GM12878 (cell line): ENCODE results near the gene CGREF1. TPM values are rescaled to one million over a fixed set of nuclear protein-coding genes. Genes with fewer than 3 reads are reported as not detected.

Experiments used
- ATAC-seq: fragments of 200-7000 bp; cut with Tn5 transposase; 3 replicates; pipeline ENCODE4 v1.9.1; 2020; ENCODE audit warnings: mild to moderate bottlenecking, moderate library complexity
- BruUV-seq: library from RNA; stranded (reverse); fragments of 400-500 nt; replicated peaks from 2 replicates; lab custom pipeline; 2021; lab: Mats Ljungman, UMichigan
- CTCF ChIA-PET: fragments of 300-600 bp; sonication (Branson Sonifier 250); formaldehyde crosslinking; extraction: SDS; loops from one replicate; lab custom pipeline; 2021; ENCODE audit warnings: inconsistent platforms; lab: Yijun Ruan, JAX
- POLR2A ChIA-PET: fragments of 350-600 bp; formaldehyde crosslinking; extraction: SDS; loops from one replicate; lab custom pipeline; 2021; ENCODE audit warnings: inconsistent platforms; lab: Charles Lee
- RAD21 ChIA-PET: fragments of 300-600 bp; sonication (Branson Sonifier 250); formaldehyde crosslinking; loops from one replicate; lab custom pipeline; 2023; ENCODE audit warnings: antibody characterized with exemption; ENCODE audit not compliant: unreplicated experiment; lab: Charles Lee
- SMC1A ChIA-PET: fragments of 300-600 bp; sonication (Branson Sonifier 250); formaldehyde crosslinking; loops from one replicate; lab custom pipeline; 2023; ENCODE audit not compliant: unreplicated experiment, uncharacterized antibody; lab: Charles Lee
- DNase-seq: peaks from one replicate; pipeline ENCODE4 v3.0.0-alpha.2; 2011; ENCODE audit warnings: low read depth, low spot score
- FAIRE-seq: peaks from 3 replicates; lab custom pipeline; 2011; peaks lifted over from hg19 to GRCh38; lab: Jason Lieb, UNC
- H2AFZ ChIP-seq: 2 replicates; pipeline ENCODE4 v1.6.0; 2011; ENCODE audit warnings: low read depth, low read length, control low read depth; ENCODE audit not compliant: control insufficient read depth
- H3K27ac ChIP-seq: 2 replicates; pipeline ENCODE4 v1.5.1; 2011; ENCODE audit warnings: control low read depth; ENCODE audit not compliant: control insufficient read depth, insufficient read depth
- H3K27me3 ChIP-seq, 2 experiments: replicated peaks in 1 of 2; 2 replicates each; pipeline versions ENCODE4 v1.6.0 to v1.6.1; 2011; ENCODE audit warnings: low read length in 1 of 2; ENCODE audit not compliant: control insufficient read depth in 2 of 2, insufficient read depth in 2 of 2
- H3K36me3 ChIP-seq, 2 experiments: 2 replicates each; pipeline ENCODE4 v1.5.1; 2011; ENCODE audit warnings: low read length in 1 of 2; ENCODE audit not compliant: control insufficient read depth in 2 of 2, insufficient read depth in 2 of 2
- H3K4me1 ChIP-seq: 2 replicates; pipeline ENCODE4 v1.6.1; 2011; ENCODE audit warnings: mild to moderate bottlenecking, low read length, moderate library complexity, mixed read lengths; ENCODE audit not compliant: control insufficient read depth, insufficient read depth
- H3K4me2 ChIP-seq: 2 replicates; pipeline ENCODE4 v1.6.0; 2011; ENCODE audit warnings: control low read depth; ENCODE audit not compliant: control insufficient read depth, insufficient read depth
- H3K4me3 ChIP-seq: fragments of 200-600 bp; sonication (generic); 2 replicates; pipeline ENCODE4 v1.5.1; 2016
- H3K79me2 ChIP-seq: 2 replicates; pipeline ENCODE4 v1.6.0; 2011; ENCODE audit warnings: low read length; ENCODE audit not compliant: control insufficient read depth, insufficient read depth
- H3K9ac ChIP-seq: 2 replicates; pipeline ENCODE4 v1.8.0; 2011; ENCODE audit warnings: low read length, control low read depth, mixed read lengths; ENCODE audit not compliant: control insufficient read depth, insufficient read depth
- H3K9me3 ChIP-seq: replicated peaks from 3 replicates; pipeline ENCODE4 v1.5.1; 2011; ENCODE audit warnings: mild to moderate bottlenecking, low read length; ENCODE audit not compliant: control insufficient read depth, insufficient read depth
- H4K20me1 ChIP-seq: 2 replicates; pipeline ENCODE4 v1.6.0; 2011; ENCODE audit not compliant: control insufficient read depth, insufficient read depth
- ELK1 ChIP-seq: IDR thresholded peaks from 2 replicates; pipeline ENCODE4 v1.6.1; 2012; ENCODE audit warnings: low read depth, low read length, improper control_type of control experiment
- EP300 ChIP-seq, 2 experiments: fragments of 150-350 bp in 1 of 2; IDR thresholded peaks; 2 replicates each; pipeline ENCODE4 v1.6.1; 2011 to 2012; ENCODE audit warnings: low read depth in 2 of 2, low read length in 2 of 2, borderline replicate concordance in 1 of 2, improper control_type of control experiment in 1 of 2, inconsistent platforms in 1 of 2; ENCODE audit not compliant: control insufficient read depth in 1 of 2
- NRF1 ChIP-seq: conservative IDR thresholded peaks from 2 replicates; pipeline ENCODE4 v1.6.1; 2011; ENCODE audit warnings: mild to moderate bottlenecking, low read depth, low read length, improper control_type of control experiment
- RAD21 ChIP-seq: IDR thresholded peaks from 2 replicates; pipeline ENCODE4 v1.6.1; 2011; ENCODE audit warnings: mild to moderate bottlenecking, low read depth, low read length, moderate library complexity; ENCODE audit not compliant: insufficient read depth
- RUNX3 ChIP-seq: IDR thresholded peaks from 2 replicates; pipeline ENCODE4 v1.6.1; 2012; ENCODE audit warnings: low read length, inconsistent platforms
- SMAD5 ChIP-seq: IDR thresholded peaks from 2 replicates; pipeline ENCODE4 v1.6.1; 2016; ENCODE audit warnings: antibody characterized with exemption, low read depth
- SREBF1 ChIP-seq: IDR thresholded peaks from 2 replicates; pipeline ENCODE4 v1.6.1; 2012; ENCODE audit warnings: mild to moderate bottlenecking, low read length
- TCF3 ChIP-seq: IDR thresholded peaks from 2 replicates; pipeline ENCODE4 v1.6.1; 2012; ENCODE audit warnings: low read depth, mild to moderate bottlenecking, low read length, borderline replicate concordance; ENCODE audit not compliant: insufficient read depth
- ZNF207 ChIP-seq: fragments of 450-650 bp; IDR thresholded peaks from 2 replicates; pipeline ENCODE4 v1.6.1; 2014; ENCODE audit warnings: antibody characterized with exemption, mild to moderate bottlenecking, borderline replicate concordance
- ZNF24 ChIP-seq: fragments of 450-650 bp; IDR thresholded peaks from 2 replicates; pipeline ENCODE4 v1.6.1; 2017; ENCODE audit warnings: antibody characterized with exemption, mild to moderate bottlenecking
- WGBS: methylation state at CpG from one replicate; pipeline ENCODE4 v1.1.6; 2016; ENCODE audit warnings: low lambda C conversion rate; ENCODE audit not compliant: insufficient replicate concordance, insufficient coverage; ENCODE audit errors: missing lambda C conversion rate; 5-methylcytosine and 5-hydroxymethylcytosine counted together
- in situ Hi-C: fragments of 300-500 bp; cut with MboI; formaldehyde crosslinking; loops from 9 replicates; pipeline ENCODE4 v1.14.3; 2018; ENCODE audit warnings: mixed read lengths
- intact Hi-C: fragments of 100-400 bp; cut with micrococcal nuclease; formaldehyde crosslinking; loops from one replicate; pipeline ENCODE4 v1.14.2; 2022; ENCODE audit not compliant: unreplicated experiment
- polyA plus RNA-seq, 11 experiments: library from polyadenylated mRNA; depleted of rRNA in 4 of 11; unstranded in 6 of 11; stranded (reverse) in 5 of 11; fragments of >200 nt; fragmentation: Nextera tagmentation in 4 of 11; fragmentation: Illumina TruSeq in 1 of 11; extraction: Ambion mirVana in 4 of 11; extraction: Trizol in 1 of 11; gene quantifications; 1 replicate in 1 of 11; 2 replicates in 10 of 11; pipeline versions ENCODE4 v1.2.1 to v1.2.3, GENCODE V29; 2011 to 2016; ENCODE audit warnings: inconsistent platforms in 2 of 11, missing spikeins in 2 of 11, low read depth in 1 of 11
- total RNA-seq, 4 experiments: library from RNA; depleted of rRNA in 3 of 4; stranded (reverse); fragments of >200 nt in 3 of 4; fragmentation: Illumina TruSeq in 1 of 4; extraction: Trizol in 1 of 4; gene quantifications; 2 replicates each; pipeline versions ENCODE4 v1.2.1 to v1.2.3, GENCODE V29; 2013 to 2021
- TF ChIP-seq, protein P1 (sequence below): fragments of 450-650 bp; IDR thresholded peaks from 2 replicates; pipeline ENCODE4 v1.6.1; 2017; ENCODE audit warnings: low read depth, mild to moderate bottlenecking, moderate library complexity
- TF ChIP-seq, protein P2 (sequence below): fragments of 450-650 bp; formaldehyde crosslinking; IDR thresholded peaks from 2 replicates; pipeline ENCODE4 v1.5.0; 2022; ENCODE audit warnings: mild to moderate bottlenecking, missing genetic modification characterization

CGREF1 gene
- total and polyA plus RNA-seq, 10 of the 15 experiments (the other 5 are each of a cell fraction or from before 2014, with no cell fraction given), result 0.06 to 0.21 TPM; not detected in 8

DNA sequence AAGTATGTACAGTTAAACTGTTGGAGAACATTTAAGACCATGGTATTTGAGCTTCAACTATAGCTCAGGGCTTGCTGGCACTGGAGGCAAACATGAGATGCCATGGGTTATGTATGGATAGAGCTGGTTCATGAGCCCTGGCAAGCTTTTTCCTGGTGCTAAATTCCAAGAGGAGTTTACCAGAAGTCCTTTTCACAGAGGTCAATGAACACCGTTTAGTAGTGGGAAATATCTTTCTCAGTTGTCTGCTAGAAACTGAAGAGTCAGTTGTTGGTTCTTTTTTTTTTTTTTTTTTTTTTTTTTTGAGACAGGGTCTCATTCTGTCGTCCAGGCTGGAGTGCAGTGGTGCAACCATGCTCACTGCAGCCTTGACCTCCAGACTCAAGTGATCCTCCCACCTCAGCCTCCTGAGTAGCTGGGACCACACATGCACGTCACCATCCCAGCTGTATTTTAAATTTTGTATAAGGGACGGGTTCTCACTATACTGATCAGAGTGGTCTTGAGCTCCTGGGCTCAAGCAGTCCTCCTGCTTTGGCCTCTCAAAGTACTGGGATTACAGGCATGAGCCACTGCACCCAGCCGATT lies 31.0 kb downstream of the CGREF1 start (continued):
- TF ChIP-seq ELK1, result no peak
- no peak for TF ChIP-seq SREBF1
- no peak for TF ChIP-seq ZNF24
- TF ChIP-seq, protein P1, sequence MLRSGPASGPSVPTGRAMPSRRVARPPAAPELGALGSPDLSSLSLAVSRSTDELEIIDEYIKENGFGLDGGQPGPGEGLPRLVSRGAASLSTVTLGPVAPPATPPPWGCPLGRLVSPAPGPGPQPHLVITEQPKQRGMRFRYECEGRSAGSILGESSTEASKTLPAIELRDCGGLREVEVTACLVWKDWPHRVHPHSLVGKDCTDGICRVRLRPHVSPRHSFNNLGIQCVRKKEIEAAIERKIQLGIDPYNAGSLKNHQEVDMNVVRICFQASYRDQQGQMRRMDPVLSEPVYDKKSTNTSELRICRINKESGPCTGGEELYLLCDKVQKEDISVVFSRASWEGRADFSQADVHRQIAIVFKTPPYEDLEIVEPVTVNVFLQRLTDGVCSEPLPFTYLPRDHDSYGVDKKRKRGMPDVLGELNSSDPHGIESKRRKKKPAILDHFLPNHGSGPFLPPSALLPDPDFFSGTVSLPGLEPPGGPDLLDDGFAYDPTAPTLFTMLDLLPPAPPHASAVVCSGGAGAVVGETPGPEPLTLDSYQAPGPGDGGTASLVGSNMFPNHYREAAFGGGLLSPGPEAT, result no peak
- TF ChIP-seq, all 136 proteins: peak for 0

GRCh38 chr2:27086724-27087593 lies 32.0 kb downstream of the CGREF1 start, which contains the start of gene KHK:
TSS of gene KHK (plus strand) at chr2:27086772. CDS start at chr2:27087260, 488 bp downstream.
- BruUV-seq, result no TSS peak
- H3K36me3 ChIP-seq, result no peaks in the 10 kb centered on the region
- H3K79me2 ChIP-seq, result no peaks in the 10 kb centered on the region
- ATAC-seq (peak; percentile 3), DNase-seq (no peak), FAIRE-seq (peak; percentile 78)
- ChIA-PET SMC1A (interaction anchor here (0.8 to 2.1 kb wide), 8 partner anchors 11 to 192 kb away, joined by 3 to 8 read pairs (median 4); partner anchors contain the start of gene AGBL5), RAD21 (interaction anchor here (0.6 to 2.5 kb wide), 9 partner anchors 13 to 193 kb away, joined by 3 to 14 read pairs (median 4); partner anchors contain the start of genes AGBL5, MAPRE3 and OST4), CTCF (interaction anchor here (0.8 to 8.6 kb wide), 14 partner anchors 8 to 215 kb away, joined by 3 to 85 read pairs (median 4); partner anchors contain the start of genes AGBL5 and PREB), POLR2A (interaction anchor here (0.5 to 3.4 kb wide), 7 partner anchors 13 to 1201 kb away, joined by 3 to 12 read pairs (median 5); partner anchors contain the start of genes AGBL5, OST4 and PREB)
- 18% methylated on average over 54 of the region's 54 CpGs for WGBS
- H3K4me3 ChIP-seq, result peak within 1 kb of the TSS; percentile 87
- no peaks in the 10 kb centered on the region for H3K27me3 ChIP-seq
- H3K9ac ChIP-seq, result peak within 1 kb of the TSS; percentile 77
- H2AFZ ChIP-seq, result peak within 1 kb of the TSS; percentile 88
- in situ Hi-C loops, result loop anchor here (10.0 kb wide), 1 partner anchor 122 kb away; no protein-coding TSS in a partner anchor
- peaks cover 13% of the 10 kb centered on the region for H3K4me1 ChIP-seq
- intact Hi-C loops, result loop anchor here (1.0 kb wide), 2 partner anchors 37 to 126 kb away; no protein-coding TSS in a partner anchor
- peak within 1 kb of the TSS; percentile 99 for H3K4me2 ChIP-seq
- no peaks in the 10 kb centered on the region for H3K9me3 ChIP-seq
- no peaks in the 10 kb centered on the region for H4K20me1 ChIP-seq
- peak within 1 kb of the TSS; percentile 67 for H3K27ac ChIP-seq
- TF ChIP-seq ZNF207 (no peak), NRF1 (no peak), RAD21 (no peak), TCF3 (peak; percentile 58; the same call in 1 of the 2 replicates), RUNX3 (no peak), EP300 (IDR thresholded peaks at IDR 0.05; ENCODE audit: borderline replicate concordance in 1 of 2, control insufficient read depth in 1 of 2, low read depth in 2 of 2, low read length in 2 of 2) (no peak), SMAD5 (no peak)
- TF ChIP-seq, protein P2, sequence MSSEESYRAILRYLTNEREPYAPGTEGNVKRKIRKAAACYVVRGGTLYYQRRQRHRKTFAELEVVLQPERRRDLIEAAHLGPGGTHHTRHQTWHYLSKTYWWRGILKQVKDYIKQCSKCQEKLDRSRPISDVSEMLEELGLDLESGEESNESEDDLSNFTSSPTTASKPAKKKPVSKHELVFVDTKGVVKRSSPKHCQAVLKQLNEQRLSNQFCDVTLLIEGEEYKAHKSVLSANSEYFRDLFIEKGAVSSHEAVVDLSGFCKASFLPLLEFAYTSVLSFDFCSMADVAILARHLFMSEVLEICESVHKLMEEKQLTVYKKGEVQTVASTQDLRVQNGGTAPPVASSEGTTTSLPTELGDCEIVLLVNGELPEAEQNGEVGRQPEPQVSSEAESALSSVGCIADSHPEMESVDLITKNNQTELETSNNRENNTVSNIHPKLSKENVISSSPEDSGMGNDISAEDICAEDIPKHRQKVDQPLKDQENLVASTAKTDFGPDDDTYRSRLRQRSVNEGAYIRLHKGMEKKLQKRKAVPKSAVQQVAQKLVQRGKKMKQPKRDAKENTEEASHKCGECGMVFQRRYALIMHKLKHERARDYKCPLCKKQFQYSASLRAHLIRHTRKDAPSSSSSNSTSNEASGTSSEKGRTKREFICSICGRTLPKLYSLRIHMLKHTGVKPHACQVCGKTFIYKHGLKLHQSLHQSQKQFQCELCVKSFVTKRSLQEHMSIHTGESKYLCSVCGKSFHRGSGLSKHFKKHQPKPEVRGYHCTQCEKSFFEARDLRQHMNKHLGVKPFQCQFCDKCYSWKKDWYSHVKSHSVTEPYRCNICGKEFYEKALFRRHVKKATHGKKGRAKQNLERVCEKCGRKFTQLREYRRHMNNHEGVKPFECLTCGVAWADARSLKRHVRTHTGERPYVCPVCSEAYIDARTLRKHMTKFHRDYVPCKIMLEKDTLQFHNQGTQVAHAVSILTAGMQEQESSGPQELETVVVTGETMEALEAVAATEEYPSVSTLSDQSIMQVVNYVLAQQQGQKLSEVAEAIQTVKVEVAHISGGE (CRISPR knock-in tag), result no peak
